Stimulated activated CD8-positive, alpha-beta memory T cell treated with anti-CD3 and anti-CD28 coated beads, Interleukin-12 subunit alpha, Interleukin-12 subunit beta, amount 100 ng/mL, for 24 hours (primary cell): ENCODE results near the gene RDH13.
"Not testable (repeated sequence)": the region's sequence is repeated elsewhere in the genome, so short reads cannot be mapped to it uniquely, and the experiment has no call there.

Experiments used
- DNase-seq: peaks from one replicate; pipeline ENCODE4 v3.0.0-alpha.2; 2020; ENCODE audit errors: extremely low read depth

The RDH13 gene

GRCh38 chr19:55077106-55077505, 14.2 kb upstream of the RDH13 start:
- DNase-seq: no peak

- DNase-seq: no peak
Measured at GRCh38 chr19:55076321-55076720, 13.4 kb upstream of the RDH13 start.

GRCh38 chr19:55075371-55075998, 12.5 kb upstream of the RDH13 start, which contains the start of gene EPS8L1:
Gene EPS8L1, plus strand, starts transcription at chr19:55075869. Its CDS starts 576 bp downstream, at chr19:55076445.
- no peak for DNase-seq

- DNase-seq: no peak
Measured at GRCh38 chr19:55071913-55072312, 9.0 kb upstream of the RDH13 start.

GRCh38 chr19:55071129-55071502, 8.2 kb upstream of the RDH13 start:
- DNase-seq: no peak

GRCh38 chr19:55070466-55071128, 7.6 kb upstream of the RDH13 start:
- no peak for DNase-seq

GRCh38 chr19:55069865-55070197, 6.9 kb upstream of the RDH13 start:
- DNase-seq: no peak

- DNase-seq: no peak
Measured at GRCh38 chr19:55068950-55069864, 6.3 kb upstream of the RDH13 start.

- DNase-seq: no peak
Measured at GRCh38 chr19:55067869-55068268, 4.9 kb upstream of the RDH13 start.

GRCh38 chr19:55066107-55066709, 3.3 kb upstream of the RDH13 start:
- DNase-seq: no peak

- not testable (repeated sequence) for DNase-seq
Measured at GRCh38 chr19:55065516-55065915, 2.6 kb upstream of the RDH13 start.

- no peak for DNase-seq
Measured at GRCh38 chr19:55063492-55063843, 520 bp upstream of the RDH13 start.

- DNase-seq: not testable (repeated sequence)
Measured at GRCh38 chr19:55060287-55060686, 2.7 kb downstream of the RDH13 start.

GRCh38 chr19:55058781-55059610, 4.0 kb downstream of the RDH13 start:
- no peak for DNase-seq

GRCh38 chr19:55056827-55057226, 6.1 kb downstream of the RDH13 start:
- no peak for DNase-seq

GRCh38 chr19:55053735-55054134, 9.2 kb downstream of the RDH13 start:
- DNase-seq: no peak

GRCh38 chr19:55050749-55051532, 12.0 kb downstream of the RDH13 start:
- DNase-seq: no peak

GRCh38 chr19:55048446-55048845, 14.5 kb downstream of the RDH13 start:
- no peak for DNase-seq

GRCh38 chr19:55047951-55048350, 15.0 kb downstream of the RDH13 start:
- no peak for DNase-seq

- no peak for DNase-seq
Measured at GRCh38 chr19:55046975-55047622, 15.8 kb downstream of the RDH13 start.
